H1 (cell line): ENCODE results near the gene IGFBP4. TPM values are rescaled to one million over a fixed set of nuclear protein-coding genes. Genes with fewer than 3 reads are reported as not detected.

ENCODE experiments used
- EZH2 ChIP-seq: fragments of 200-600 bp; sonication (generic); IDR thresholded peaks from 2 replicates; pipeline ENCODE4 v1.7.1; 2012; ENCODE audit warnings: low read depth, mild to moderate bottlenecking, moderate library complexity, low read length, inconsistent platforms; ENCODE audit not compliant: severe bottlenecking
- NANOG ChIP-seq: IDR thresholded peaks from 2 replicates; pipeline ENCODE4 v1.6.1; 2011; ENCODE audit warnings: low read length, low read depth, mild to moderate bottlenecking, inconsistent platforms; ENCODE audit not compliant: insufficient read depth, poor library complexity, severe bottlenecking
- polyA plus RNA-seq, 7 experiments: library from polyadenylated mRNA; depleted of rRNA in 3 of 7; stranded (reverse) in 5 of 7; unstranded in 2 of 7; fragments of >200 nt in 5 of 7; fragments of 200-250 nt in 2 of 7; gene quantifications; 1 replicate in 5 of 7; 2 replicates in 1 of 7; 4 replicates in 1 of 7; pipeline versions ENCODE4 v1.2.1 to v1.2.3, GENCODE V29; 2011 to 2013; ENCODE audit warnings: missing spikeins in 2 of 7, mixed read lengths in 2 of 7
- total RNA-seq: library from RNA; stranded (reverse); fragmentation: NEBNext Ultra II Directional; extraction: Animal tissue kit (Norgen Biotek cat#: 25700); gene quantifications from 2 replicates; pipeline ENCODE4 v1.2.1, GENCODE V29; 2021

The IGFBP4 gene
- total and polyA plus RNA-seq, 2 of the 8 experiments (the other 6 are each of a cell fraction or from before 2014, with no cell fraction given), result 85.5 to 105 TPM

- no peak for TF ChIP-seq EZH2
- TF ChIP-seq NANOG, result no peak
- TF ChIP-seq, all 59 proteins: peak for 0
Observed at GRCh38 chr17:40456396-40456951, 13.2 kb downstream of the IGFBP4 start (continued).
